ENCODE data around the gene SLC16A3.

DNA sequence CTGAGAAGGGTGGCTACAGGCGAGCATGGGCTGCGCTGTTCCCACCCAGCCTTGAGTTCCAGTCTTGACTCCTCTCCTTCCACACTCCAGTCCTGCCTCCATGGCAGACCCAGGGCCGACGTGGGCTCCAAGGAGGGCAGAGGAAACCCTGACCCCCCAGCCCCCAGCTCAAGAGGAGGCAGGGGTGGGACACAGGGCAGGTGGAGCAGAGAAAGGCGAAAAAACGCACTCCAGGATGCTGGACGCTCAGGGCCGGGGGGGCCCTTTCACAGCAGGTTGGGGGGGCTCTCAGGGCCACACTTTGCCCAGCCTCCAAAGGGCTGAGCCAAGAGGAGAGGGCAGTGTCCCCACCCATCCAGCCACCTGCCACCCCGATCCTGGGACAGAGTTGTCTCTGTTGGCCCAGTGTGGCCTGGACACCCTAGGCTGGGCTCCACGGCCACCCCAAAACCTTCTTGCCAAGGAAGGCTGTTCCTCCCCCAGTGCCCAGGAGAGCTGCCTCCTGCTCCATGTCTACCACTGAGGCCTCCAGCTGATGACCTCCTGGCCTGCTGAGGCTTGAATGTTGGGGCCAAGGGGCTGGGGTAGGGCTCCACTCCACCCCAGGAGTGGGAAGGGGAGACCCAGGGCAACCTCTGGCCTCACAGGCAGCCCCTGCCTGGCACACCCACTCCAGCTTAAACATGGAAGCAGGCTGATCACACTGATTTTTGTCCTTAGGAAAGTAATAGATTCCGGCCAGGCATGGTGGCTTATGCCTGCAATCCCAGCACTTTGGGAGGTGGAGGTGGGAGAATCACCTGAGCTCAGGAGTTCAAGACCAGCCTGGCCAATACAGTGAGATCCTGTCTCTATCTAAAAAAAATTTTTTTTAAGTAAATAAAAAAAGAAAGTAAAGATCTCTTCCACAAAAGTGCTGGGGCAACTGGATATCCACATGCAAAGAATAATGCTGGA is 8.8 kb upstream of the SLC16A3 start:
- TF ChIP-seq, protein P1, sequence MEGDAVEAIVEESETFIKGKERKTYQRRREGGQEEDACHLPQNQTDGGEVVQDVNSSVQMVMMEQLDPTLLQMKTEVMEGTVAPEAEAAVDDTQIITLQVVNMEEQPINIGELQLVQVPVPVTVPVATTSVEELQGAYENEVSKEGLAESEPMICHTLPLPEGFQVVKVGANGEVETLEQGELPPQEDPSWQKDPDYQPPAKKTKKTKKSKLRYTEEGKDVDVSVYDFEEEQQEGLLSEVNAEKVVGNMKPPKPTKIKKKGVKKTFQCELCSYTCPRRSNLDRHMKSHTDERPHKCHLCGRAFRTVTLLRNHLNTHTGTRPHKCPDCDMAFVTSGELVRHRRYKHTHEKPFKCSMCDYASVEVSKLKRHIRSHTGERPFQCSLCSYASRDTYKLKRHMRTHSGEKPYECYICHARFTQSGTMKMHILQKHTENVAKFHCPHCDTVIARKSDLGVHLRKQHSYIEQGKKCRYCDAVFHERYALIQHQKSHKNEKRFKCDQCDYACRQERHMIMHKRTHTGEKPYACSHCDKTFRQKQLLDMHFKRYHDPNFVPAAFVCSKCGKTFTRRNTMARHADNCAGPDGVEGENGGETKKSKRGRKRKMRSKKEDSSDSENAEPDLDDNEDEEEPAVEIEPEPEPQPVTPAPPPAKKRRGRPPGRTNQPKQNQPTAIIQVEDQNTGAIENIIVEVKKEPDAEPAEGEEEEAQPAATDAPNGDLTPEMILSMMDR (IDR thresholded peaks at IDR 0.05 in 2 of 3, conservative IDR thresholded peaks at IDR 0.05 in 1 of 3; ENCODE audit: insufficient read depth in 2 of 3, low read depth in 1 of 3, low read length in 3 of 3): no peak
- TF ChIP-seq, protein P2, sequence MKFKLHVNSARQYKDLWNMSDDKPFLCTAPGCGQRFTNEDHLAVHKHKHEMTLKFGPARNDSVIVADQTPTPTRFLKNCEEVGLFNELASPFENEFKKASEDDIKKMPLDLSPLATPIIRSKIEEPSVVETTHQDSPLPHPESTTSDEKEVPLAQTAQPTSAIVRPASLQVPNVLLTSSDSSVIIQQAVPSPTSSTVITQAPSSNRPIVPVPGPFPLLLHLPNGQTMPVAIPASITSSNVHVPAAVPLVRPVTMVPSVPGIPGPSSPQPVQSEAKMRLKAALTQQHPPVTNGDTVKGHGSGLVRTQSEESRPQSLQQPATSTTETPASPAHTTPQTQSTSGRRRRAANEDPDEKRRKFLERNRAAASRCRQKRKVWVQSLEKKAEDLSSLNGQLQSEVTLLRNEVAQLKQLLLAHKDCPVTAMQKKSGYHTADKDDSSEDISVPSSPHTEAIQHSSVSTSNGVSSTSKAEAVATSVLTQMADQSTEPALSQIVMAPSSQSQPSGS (CRISPR knock-in tag; IDR thresholded peaks at IDR 0.05): no peak
- TF ChIP-seq ELF2 (CRISPR knock-in tag; IDR thresholded peaks at IDR 0.05): no peak
- TF ChIP-seq MXI1 (IDR thresholded peaks at IDR 0.05; ENCODE audit: low read depth, low read length): no peak
- no peak for TF ChIP-seq HCFC1 (IDR thresholded peaks at IDR 0.05; ENCODE audit: low read depth, low read length)
- TF ChIP-seq PHF21A (IDR thresholded peaks at IDR 0.05; ENCODE audit: borderline replicate concordance, low read depth): no peak
